ENCODE data around the gene TIGD6.

TIGD6 gene

DNA sequence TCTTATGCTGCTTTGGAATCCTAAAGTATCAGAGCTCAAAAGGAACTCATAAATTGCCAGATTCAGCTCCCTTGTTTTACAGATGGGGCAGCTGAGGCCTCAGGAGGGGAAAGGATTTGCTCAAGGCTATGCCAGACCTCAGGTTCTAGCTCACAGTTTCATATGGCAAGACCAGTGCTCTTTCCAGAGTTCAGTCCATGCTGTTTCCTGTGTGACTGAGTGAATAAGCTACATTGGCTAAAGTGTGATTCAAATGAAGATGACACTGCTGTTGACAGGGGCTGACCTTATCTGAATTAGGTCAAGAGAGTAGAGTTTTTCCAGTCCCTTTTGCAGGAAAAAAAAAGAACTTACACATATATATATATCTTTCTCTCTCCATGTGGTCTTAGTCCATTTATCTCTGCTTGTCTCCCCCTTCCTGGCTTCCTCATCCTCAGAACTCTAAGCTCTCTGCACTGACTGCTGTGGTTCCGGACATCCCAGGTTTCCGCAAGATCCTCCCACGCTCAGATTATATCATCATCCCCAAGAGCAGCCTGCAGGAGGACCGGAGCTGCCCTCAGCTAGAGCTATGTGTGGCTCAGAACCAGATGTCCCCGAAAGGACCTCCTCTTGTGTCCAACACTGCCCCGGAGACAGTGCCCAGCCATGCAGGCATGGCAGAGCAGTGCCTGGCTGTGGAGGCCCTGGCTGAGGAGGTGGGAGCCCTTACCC, 9.4 kb upstream of the TIGD6 start:
- TF ChIP-seq, protein P1, sequence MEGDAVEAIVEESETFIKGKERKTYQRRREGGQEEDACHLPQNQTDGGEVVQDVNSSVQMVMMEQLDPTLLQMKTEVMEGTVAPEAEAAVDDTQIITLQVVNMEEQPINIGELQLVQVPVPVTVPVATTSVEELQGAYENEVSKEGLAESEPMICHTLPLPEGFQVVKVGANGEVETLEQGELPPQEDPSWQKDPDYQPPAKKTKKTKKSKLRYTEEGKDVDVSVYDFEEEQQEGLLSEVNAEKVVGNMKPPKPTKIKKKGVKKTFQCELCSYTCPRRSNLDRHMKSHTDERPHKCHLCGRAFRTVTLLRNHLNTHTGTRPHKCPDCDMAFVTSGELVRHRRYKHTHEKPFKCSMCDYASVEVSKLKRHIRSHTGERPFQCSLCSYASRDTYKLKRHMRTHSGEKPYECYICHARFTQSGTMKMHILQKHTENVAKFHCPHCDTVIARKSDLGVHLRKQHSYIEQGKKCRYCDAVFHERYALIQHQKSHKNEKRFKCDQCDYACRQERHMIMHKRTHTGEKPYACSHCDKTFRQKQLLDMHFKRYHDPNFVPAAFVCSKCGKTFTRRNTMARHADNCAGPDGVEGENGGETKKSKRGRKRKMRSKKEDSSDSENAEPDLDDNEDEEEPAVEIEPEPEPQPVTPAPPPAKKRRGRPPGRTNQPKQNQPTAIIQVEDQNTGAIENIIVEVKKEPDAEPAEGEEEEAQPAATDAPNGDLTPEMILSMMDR (IDR thresholded peaks at IDR 0.05; ENCODE audit: insufficient read depth, low read depth, low read length, missing control alignments) = no peak
- DNase-seq (ENCODE audit: low read depth) = no peak
- H3K4me3 ChIP-seq (ENCODE audit: low read length) = no peak overlapping the region

DNA sequence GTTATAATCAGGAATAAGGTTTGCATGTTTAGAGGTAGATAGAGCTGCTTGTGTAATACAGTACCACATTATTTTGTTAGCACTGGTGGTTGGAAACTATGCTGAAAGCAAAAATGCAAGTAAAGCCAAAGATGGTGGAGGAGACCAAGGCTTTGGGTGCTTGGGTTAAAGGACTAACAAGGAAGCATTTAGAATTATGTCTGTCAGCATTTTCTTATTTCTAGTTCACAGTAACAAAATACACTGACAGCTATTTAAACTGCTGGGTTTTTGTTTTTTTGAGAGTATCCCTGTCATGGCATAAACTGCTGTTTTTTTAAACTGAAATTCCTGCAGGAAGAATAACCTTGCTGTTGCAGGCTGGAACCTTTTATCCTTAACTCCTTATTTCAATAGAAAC, 6.6 kb upstream of the TIGD6 start:
- no peak for DNase-seq (ENCODE audit: low read depth)
- TF ChIP-seq, protein P1 (IDR thresholded peaks at IDR 0.05; ENCODE audit: insufficient read depth, low read depth, low read length, missing control alignments) = no peak
- H3K4me3 ChIP-seq (ENCODE audit: low read length) = no peak overlapping the region

DNA sequence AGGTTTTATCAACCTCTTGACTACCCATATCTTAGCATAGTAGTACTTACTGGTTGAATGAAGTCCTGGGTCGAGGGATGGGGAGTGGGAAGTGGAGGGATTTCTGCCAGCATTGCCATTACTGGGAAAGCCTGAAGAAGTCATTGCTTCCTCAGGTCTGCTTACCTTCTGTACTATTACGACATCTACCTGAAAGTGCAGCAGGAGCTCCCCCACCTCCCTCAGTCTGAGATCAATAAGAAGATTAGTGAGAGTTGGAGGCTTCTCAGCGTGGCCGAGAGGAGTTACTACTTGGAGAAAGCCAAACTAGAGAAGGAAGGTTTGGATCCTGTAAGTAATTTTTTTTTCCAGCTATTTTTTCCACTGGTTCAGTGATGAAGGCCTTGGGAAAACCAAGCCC, 5.9 kb upstream of the TIGD6 start:
- TF ChIP-seq, protein P1 (IDR thresholded peaks at IDR 0.05; ENCODE audit: insufficient read depth, low read depth, low read length, missing control alignments) = no peak
- no peak for DNase-seq (ENCODE audit: low read depth)
- no peak overlapping the region for H3K4me3 ChIP-seq (ENCODE audit: low read length)

DNA sequence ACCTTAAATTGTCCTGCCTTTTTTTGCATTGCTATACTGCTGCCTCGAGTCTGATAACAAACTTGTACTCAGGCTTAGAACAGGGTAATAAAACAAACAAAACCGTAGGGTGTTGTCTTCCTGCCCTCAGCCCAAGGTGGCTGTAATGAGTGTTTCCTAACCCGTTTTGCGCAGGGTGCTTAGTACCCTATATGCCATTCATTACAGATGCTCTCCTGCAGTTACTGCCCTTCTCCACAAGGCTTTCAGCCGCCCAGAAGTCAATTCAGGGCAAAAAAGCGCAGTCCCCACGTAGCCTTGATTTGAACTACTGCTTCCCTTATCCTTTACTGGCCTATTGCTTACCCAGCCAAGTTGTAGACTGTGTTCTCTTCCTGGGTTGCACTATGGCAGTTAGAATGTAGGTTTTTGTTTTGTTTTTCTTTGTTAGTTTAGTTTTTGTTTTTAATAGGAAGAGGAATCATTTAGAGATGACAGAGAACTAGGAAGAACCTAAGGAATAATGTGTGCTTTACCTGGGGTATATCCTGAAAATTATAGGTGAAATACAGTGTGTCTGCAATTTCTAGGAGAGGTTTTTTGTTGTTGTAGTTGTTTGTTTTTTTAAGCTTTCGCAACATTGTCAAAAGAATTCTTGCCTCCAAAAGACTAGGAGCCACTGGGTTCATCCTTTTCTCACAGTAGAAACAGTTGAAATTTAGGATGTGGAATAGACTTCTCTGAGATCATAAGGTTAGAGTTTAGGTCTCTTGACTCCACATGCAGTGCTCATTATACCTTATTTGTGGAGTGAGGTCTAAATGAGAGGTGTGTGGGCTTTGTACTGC, 1.4 kb upstream of the TIGD6 start:
- peak; percentile 78 for DNase-seq (ENCODE audit: low read depth)
- peak overlapping the region; percentile 71 for H3K4me3 ChIP-seq (ENCODE audit: low read length)
- TF ChIP-seq, protein P1 (IDR thresholded peaks at IDR 0.05; ENCODE audit: insufficient read depth, low read depth, low read length, missing control alignments) = peak; percentile 78

DNA sequence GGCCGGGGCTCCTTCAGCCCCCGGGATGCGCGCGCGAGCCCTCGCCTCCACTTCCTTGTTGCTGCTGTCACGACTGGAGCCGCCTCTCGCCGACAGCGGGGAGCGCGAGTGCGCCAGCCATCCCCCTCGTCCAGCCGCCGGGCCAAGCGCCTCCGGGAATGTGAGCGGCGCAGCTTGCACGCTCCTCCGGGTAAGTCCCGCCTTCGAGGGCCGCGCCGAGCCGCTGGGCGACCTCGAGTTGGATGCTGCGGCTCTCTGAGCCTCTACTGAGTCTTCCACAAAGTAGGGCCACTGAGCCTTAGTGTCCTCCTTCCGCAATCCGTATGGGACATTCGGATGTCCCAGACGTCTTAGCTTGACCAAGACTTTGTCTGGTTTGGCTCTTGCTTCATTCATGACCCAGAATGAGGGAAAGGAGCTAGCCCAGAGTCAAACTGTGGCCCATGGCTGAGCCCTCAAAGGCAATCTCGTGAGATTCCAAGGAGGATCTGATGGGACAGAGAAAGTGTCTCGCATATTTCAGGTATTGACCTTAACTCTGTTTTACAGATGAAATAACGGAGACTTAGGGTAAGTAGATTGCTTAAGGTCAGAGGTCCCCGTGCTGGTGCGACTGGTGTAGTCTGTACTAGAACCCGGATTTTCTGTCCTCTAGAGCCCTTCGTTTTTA, 671 bp upstream of the TIGD6 start:
- TF ChIP-seq, protein P1 (IDR thresholded peaks at IDR 0.05; ENCODE audit: insufficient read depth, low read depth, low read length, missing control alignments) = no peak
- DNase-seq (ENCODE audit: low read depth) = peak; percentile 62
- H3K4me3 ChIP-seq (ENCODE audit: low read length) = peak overlapping the region; percentile 71

DNA sequence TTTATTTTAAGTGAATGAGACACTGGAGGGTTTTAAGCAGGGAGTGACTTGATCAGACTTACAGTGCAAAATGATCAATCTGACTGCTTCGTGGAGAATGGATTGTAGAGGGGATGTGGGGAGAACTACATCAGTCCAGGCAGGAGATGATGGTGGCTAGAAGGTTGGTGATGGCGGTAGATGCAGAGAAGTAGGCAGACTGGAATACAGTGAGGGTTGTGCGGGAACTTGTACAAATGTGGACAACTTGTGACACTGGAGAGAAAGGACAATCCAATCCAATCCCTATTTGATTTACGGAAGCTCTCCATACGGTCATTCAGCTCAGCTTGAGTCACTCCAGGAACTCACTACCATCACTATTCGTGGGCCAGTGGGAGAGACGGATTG, 593 bp downstream of the TIGD6 start:
- DNase-seq (ENCODE audit: low read depth) = no peak
- peak overlapping the region; percentile 71 for H3K4me3 ChIP-seq (ENCODE audit: low read length)
- TF ChIP-seq, protein P1 (IDR thresholded peaks at IDR 0.05; ENCODE audit: insufficient read depth, low read depth, low read length, missing control alignments) = no peak
